ENCODE data around the gene NAT16.
"Not testable (repeated sequence)": the region's sequence is repeated elsewhere in the genome, so short reads cannot be mapped to it uniquely, and the experiment has no call there.

Gene NAT16

GRCh38 chr7:101201695-101202602 lies 21.9 kb upstream of the NAT16 start:
- FAIRE-seq = no peak

- FAIRE-seq = no peak
Measured at GRCh38 chr7:101200862-101201599, 20.9 kb upstream of the NAT16 start, which contains the start of gene MOGAT3. Gene MOGAT3 (minus strand): TSS chr7:101201036. CDS start chr7:101200854, 182 bp downstream.

GRCh38 chr7:101200504-101200861 lies 20.4 kb upstream of the NAT16 start:
- FAIRE-seq = no peak

GRCh38 chr7:101199522-101199921 lies 19.4 kb upstream of the NAT16 start:
- not testable (repeated sequence) for FAIRE-seq

GRCh38 chr7:101198476-101198875 lies 18.4 kb upstream of the NAT16 start:
- no peak for FAIRE-seq

GRCh38 chr7:101197991-101198390 lies 17.9 kb upstream of the NAT16 start:
- FAIRE-seq = no peak

- no peak for FAIRE-seq
Measured at GRCh38 chr7:101195884-101196283, 15.8 kb upstream of the NAT16 start.

GRCh38 chr7:101189109-101189508 lies 9.0 kb upstream of the NAT16 start:
- no peak for FAIRE-seq

- no peak for FAIRE-seq
Measured at GRCh38 chr7:101186844-101187428, 6.8 kb upstream of the NAT16 start.

- FAIRE-seq = no peak
Measured at GRCh38 chr7:101186194-101186593, 6.1 kb upstream of the NAT16 start.

GRCh38 chr7:101185258-101185839 lies 5.3 kb upstream of the NAT16 start:
- FAIRE-seq = no peak

GRCh38 chr7:101179713-101180112 lies 380 bp downstream of the NAT16 start:
- no peak for FAIRE-seq

GRCh38 chr7:101179117-101179516 lies 976 bp downstream of the NAT16 start:
- no peak for FAIRE-seq

- FAIRE-seq = no peak
Measured at GRCh38 chr7:101177644-101178043, 2.4 kb downstream of the NAT16 start.

- no peak for FAIRE-seq
Measured at GRCh38 chr7:101175664-101176063, 4.4 kb downstream of the NAT16 start.

GRCh38 chr7:101174322-101174854 lies 5.7 kb downstream of the NAT16 start:
- no peak for FAIRE-seq

- no peak for FAIRE-seq
Measured at GRCh38 chr7:101173752-101174244, 6.3 kb downstream of the NAT16 start.

- FAIRE-seq = no peak
Measured at GRCh38 chr7:101172854-101173751, 7.0 kb downstream of the NAT16 start.

- FAIRE-seq = no peak
Measured at GRCh38 chr7:101172005-101172853, 7.9 kb downstream of the NAT16 start.

- no peak for FAIRE-seq
Measured at GRCh38 chr7:101171442-101171837, 8.7 kb downstream of the NAT16 start.
